ENCODE measurements around the gene MSI2. TPM values are rescaled to one million over a fixed set of nuclear protein-coding genes. Genes with fewer than 3 reads are reported as not detected.
A peak's percentile ranks its signal among the peaks of the same experiment; 100 is the strongest.

MSI2 gene
- total and polyA plus RNA-seq, 12 donors: 32.6 to 411 (median 148) TPM

- Histone ChIP-seq H3K4me3 (no peak overlapping the region), H3K9me3 (replicated peaks in 1 of 3) (no peaks in the 10 kb centered on the region), H3K4me1 (replicated peaks in 1 of 2) (peaks cover 6 to 40% of the 10 kb centered on the region in 2 donors), H3K27me3 (no peaks in the 10 kb centered on the region), H3K36me3 (replicated peaks in 1 of 2) (no peaks in the 10 kb centered on the region), H3K27ac (peak overlapping the region in 2 of 5 donors; percentile 22)
- DNase-seq: no peak
- intact Hi-C loops (cut with DNase I): no loop called here
- TF ChIP-seq CTCF (IDR thresholded peaks at IDR 0.05) (no peak), POLR2A (IDR thresholded peaks at IDR 0.05) (no peak)
- 43 to 76% (median 52%) methylated on average over 3 of the region's 3 CpGs for WGBS, 4 donors
Observed at GRCh38 chr17:57530026-57530425, 273.7 kb downstream of the MSI2 start.

GRCh38 chr17:57530508-57530907 lies 274.2 kb downstream of the MSI2 start:
- intact Hi-C loops (cut with DNase I): no loop called here
- no peak for TF ChIP-seq CTCF (IDR thresholded peaks at IDR 0.05)
- TF ChIP-seq POLR2A (IDR thresholded peaks at IDR 0.05): no peak
- Histone ChIP-seq H3K4me3 (no peak overlapping the region), H3K27ac (peak overlapping the region in 2 of 5 donors; percentile 22), H3K4me1 (replicated peaks in 1 of 2) (peaks cover 11 to 45% of the 10 kb centered on the region in 2 donors), H3K36me3 (replicated peaks in 1 of 2) (no peaks in the 10 kb centered on the region), H3K27me3 (no peaks in the 10 kb centered on the region), H3K9me3 (replicated peaks in 1 of 3) (no peaks in the 10 kb centered on the region)
- DNase-seq: no peak
- 74 to 86% (median 81%) methylated on average over 4 of the region's 4 CpGs for WGBS, 4 donors

GRCh38 chr17:57531078-57531477 lies 274.8 kb downstream of the MSI2 start:
- Histone ChIP-seq H3K4me1 (replicated peaks in 1 of 2) (peaks cover 14 to 50% of the 10 kb centered on the region in 2 donors), H3K27ac (no peak overlapping the region), H3K27me3 (no peaks in the 10 kb centered on the region), H3K9me3 (replicated peaks in 1 of 3) (no peaks in the 10 kb centered on the region), H3K36me3 (replicated peaks in 1 of 2) (no peaks in the 10 kb centered on the region), H3K4me3 (no peak overlapping the region)
- 91 to 97% (median 95%) methylated on average over 7 of the region's 7 CpGs for WGBS, 4 donors
- intact Hi-C loops (cut with DNase I): no loop called here
- DNase-seq: no peak
- TF ChIP-seq POLR2A (IDR thresholded peaks at IDR 0.05) (no peak), CTCF (IDR thresholded peaks at IDR 0.05) (no peak)

- no peak for DNase-seq
- intact Hi-C loops (cut with DNase I): no loop called here
Observed at GRCh38 chr17:57531648-57532504, 275.6 kb downstream of the MSI2 start.

More at GRCh38 chr17:57531648-57532504, 275.6 kb downstream of the MSI2 start:
- H3K36me3 ChIP-seq (replicated peaks in 1 of 2): no peaks in the 10 kb centered on the region
- no peaks in the 10 kb centered on the region for H3K9me3 ChIP-seq (replicated peaks in 1 of 3)
- no peak overlapping the region for H3K4me3 ChIP-seq
- H3K27ac ChIP-seq: peak overlapping the region in 1 of 5 donors; percentile 21
- WGBS, 4 donors: 84 to 87% (median 85%) methylated on average over 14 to 19 of the region's 19 CpGs
- no peaks in the 10 kb centered on the region for H3K27me3 ChIP-seq
- peaks cover 14 to 56% of the 10 kb centered on the region in 2 donors for H3K4me1 ChIP-seq (replicated peaks in 1 of 2)
- TF ChIP-seq POLR2A (IDR thresholded peaks at IDR 0.05) (no peak), CTCF (IDR thresholded peaks at IDR 0.05) (no peak)

Data from adrenal gland (tissue), 12 donors.